HepG2 (cell line): ENCODE measurements around the gene NAIF1. TPM values are rescaled to one million over a fixed set of nuclear protein-coding genes. Genes with fewer than 3 reads are reported as not detected.
A peak's percentile ranks its signal among the peaks of the same experiment; 100 is the strongest.

Experiments
- ATAC-seq: fragments of 200-7000 bp; cut with Tn5 transposase; 3 replicates; pipeline ENCODE4 v1.9.1; 2020; ENCODE audit warnings: mild to moderate bottlenecking, moderate library complexity
- BruUV-seq: library from RNA; stranded (reverse); fragments of 400-500 nt; replicated peaks from 2 replicates; lab custom pipeline; 2021; lab: Mats Ljungman, UMichigan
- CTCF ChIA-PET: fragments of 300-600 bp; formaldehyde crosslinking; extraction: SDS; loops from one replicate; lab custom pipeline; 2021; ENCODE audit warnings: low total read pairs, inconsistent platforms, low intra/inter-chr PET ratio; lab: Yijun Ruan, JAX
- POLR2A ChIA-PET: fragments of 350-600 bp; sonication (Branson Sonifier 250); formaldehyde crosslinking; loops from one replicate; lab custom pipeline; 2020; ENCODE audit warnings: antibody characterized with exemption, inconsistent platforms; lab: Yijun Ruan, JAX
- DNase-seq: peaks from one replicate; pipeline ENCODE4 v3.0.0-alpha.2; 2015; ENCODE audit warnings: low spot score
- FAIRE-seq: peaks from 3 replicates; lab custom pipeline; 2011; peaks lifted over from hg19 to GRCh38; lab: Jason Lieb, UNC
- H2AFZ ChIP-seq: one replicate; pipeline ENCODE4 v1.6.1; 2011; ENCODE audit warnings: low read length, inconsistent platforms
- H3K27ac ChIP-seq: fragments of 300-600 bp; 3 replicates; pipeline ENCODE4 v1.8.0; 2011; ENCODE audit warnings: mixed run types, mild to moderate bottlenecking, mixed read lengths, low read length, inconsistent platforms; ENCODE audit not compliant: insufficient read depth; ENCODE audit errors: extremely low read length
- H3K27me3 ChIP-seq, 2 experiments: fragments of 200-600 bp in 1 of 2; 2 replicates in 1 of 2; 3 replicates in 1 of 2; pipeline versions ENCODE4 v1.6.0 to v1.8.0; 2011; ENCODE audit warnings: low read length in 2 of 2, mild to moderate bottlenecking in 2 of 2, moderate library complexity in 2 of 2, inconsistent platforms in 1 of 2; ENCODE audit not compliant: insufficient read depth in 2 of 2, control insufficient read depth in 1 of 2
- H3K36me3 ChIP-seq, 2 experiments: fragments of 200-600 bp in 1 of 2; replicated peaks in 1 of 2; 2 replicates in 1 of 2; 3 replicates in 1 of 2; pipeline versions ENCODE4 v1.5.1 to v1.8.0; 2011; ENCODE audit warnings: low read length in 2 of 2, inconsistent platforms in 1 of 2; ENCODE audit not compliant: insufficient read depth in 2 of 2, control insufficient read depth in 1 of 2
- H3K4me1 ChIP-seq: 2 replicates; pipeline ENCODE4 v1.5.1; 2012; ENCODE audit warnings: low read length, inconsistent platforms; ENCODE audit not compliant: insufficient read depth
- H3K4me2 ChIP-seq: 2 replicates; pipeline ENCODE4 v1.6.0; 2011; ENCODE audit warnings: low read depth, low read length, inconsistent platforms
- H3K4me3 ChIP-seq, 3 experiments: fragments of 200-600 bp in 1 of 3; sonication (generic), shearing (Covaris generic) in 1 of 3; replicated peaks in 1 of 3; 2 replicates each; pipeline ENCODE4 v1.5.1; 2011 to 2016; ENCODE audit warnings: low read length in 3 of 3, inconsistent platforms in 2 of 3, low read depth in 2 of 3, mild to moderate bottlenecking in 2 of 3, control low read depth in 1 of 3, mixed read lengths in 1 of 3; ENCODE audit not compliant: insufficient read depth in 1 of 3
- H3K79me2 ChIP-seq: one replicate; pipeline ENCODE4 v1.6.1; 2011; ENCODE audit warnings: low read length, inconsistent platforms; ENCODE audit not compliant: insufficient read depth
- H3K9ac ChIP-seq: 2 replicates; pipeline ENCODE4 v1.6.0; 2011; ENCODE audit warnings: mild to moderate bottlenecking, low read depth, low read length, inconsistent platforms; ENCODE audit not compliant: insufficient read depth
- H3K9me3 ChIP-seq: 2 replicates; pipeline ENCODE4 v1.5.1; 2012; ENCODE audit warnings: mild to moderate bottlenecking, low read length
- H4K20me1 ChIP-seq: 2 replicates; pipeline ENCODE4 v1.6.0; 2011; ENCODE audit warnings: inconsistent platforms, mild to moderate bottlenecking, low read length, moderate library complexity; ENCODE audit not compliant: insufficient read depth
- ARID2 ChIP-seq: sonication (generic); formaldehyde crosslinking; IDR thresholded peaks from 2 replicates; pipeline ENCODE4 v1.8.1; 2022; ENCODE audit warnings: mild to moderate bottlenecking, missing genetic modification reagents, borderline replicate concordance
- ATF7 ChIP-seq, 2 experiments: fragments of 450-650 bp in 1 of 2; sonication (generic) in 1 of 2; formaldehyde crosslinking in 1 of 2; IDR thresholded peaks; 2 replicates each; pipeline versions ENCODE4 v1.4.0 to v1.6.1; 2016 to 2020; ENCODE audit warnings: antibody characterized with exemption in 1 of 2, mild to moderate bottlenecking in 1 of 2, missing genetic modification reagents in 1 of 2
- DBP ChIP-seq: sonication (generic); formaldehyde crosslinking; IDR thresholded peaks from 2 replicates; pipeline ENCODE4 v1.4.0; 2020; ENCODE audit warnings: missing genetic modification reagents; ENCODE audit errors: not compliant biosample characterization
- DDIT3 ChIP-seq: sonication (generic); formaldehyde crosslinking; IDR thresholded peaks from 2 replicates; pipeline ENCODE4 v1.4.0; 2020; ENCODE audit warnings: mild to moderate bottlenecking, missing genetic modification reagents
- ELF3 ChIP-seq: IDR thresholded peaks from 2 replicates; pipeline ENCODE4 v1.6.1; 2016; ENCODE audit warnings: missing genetic modification reagents, missing compliant biosample characterization
- PHF21A ChIP-seq: sonication (generic); formaldehyde crosslinking; IDR thresholded peaks from 2 replicates; pipeline ENCODE4 v1.5.0; 2020; ENCODE audit warnings: mild to moderate bottlenecking, missing genetic modification reagents
- ZBED4 ChIP-seq: sonication (generic); formaldehyde crosslinking; IDR thresholded peaks from 2 replicates; pipeline ENCODE4 v1.4.0; 2020; ENCODE audit warnings: missing genetic modification reagents, borderline replicate concordance
- ZFP82 ChIP-seq: sonication (generic); formaldehyde crosslinking; IDR thresholded peaks from 2 replicates; pipeline ENCODE4 v1.5.1; 2020; ENCODE audit warnings: mild to moderate bottlenecking, missing genetic modification reagents, borderline replicate concordance
- ZFYVE20 ChIP-seq: sonication (generic); formaldehyde crosslinking; IDR thresholded peaks from 2 replicates; pipeline ENCODE4 v1.8.0; 2023; ENCODE audit warnings: low read depth, mild to moderate bottlenecking, moderate library complexity, missing genetic modification reagents, borderline replicate concordance
- ZNF432 ChIP-seq: sonication (generic); formaldehyde crosslinking; IDR thresholded peaks from 2 replicates; pipeline ENCODE4 v1.5.0; 2020; ENCODE audit warnings: missing genetic modification reagents, mild to moderate bottlenecking, borderline replicate concordance
- ZNF652 ChIP-seq: IDR thresholded peaks from 2 replicates; pipeline ENCODE4 v1.6.1; 2016; ENCODE audit warnings: low read depth, borderline replicate concordance
- ZNF883 ChIP-seq: sonication (generic); formaldehyde crosslinking; IDR thresholded peaks from 2 replicates; pipeline ENCODE4 v1.5.1; 2020; ENCODE audit warnings: mild to moderate bottlenecking, missing genetic modification reagents; ENCODE audit errors: not compliant biosample characterization
- ZSCAN20 ChIP-seq: sonication (generic); formaldehyde crosslinking; IDR thresholded peaks from 2 replicates; pipeline ENCODE4 v1.4.0; 2020; ENCODE audit warnings: missing genetic modification reagents, mild to moderate bottlenecking, borderline replicate concordance
- WGBS: methylation state at CpG from one replicate; pipeline ENCODE4 v1.1.6; 2017; ENCODE audit warnings: low lambda C conversion rate; 5-methylcytosine and 5-hydroxymethylcytosine counted together
- in situ Hi-C: cut with HindIII; loops from 2 replicates; pipeline ENCODE4 v1.10.0; 2017; ENCODE audit warnings: low pct_unique_long_range_greater_than_20kb; ENCODE audit not compliant: extremely low pct_ligation_motif_present
- intact Hi-C: fragments of 100-400 bp; cut with micrococcal nuclease; formaldehyde crosslinking; loops from one replicate; pipeline ENCODE4 v1.10.0; 2022; ENCODE audit not compliant: unreplicated experiment
- polyA plus RNA-seq, 8 experiments: library from polyadenylated mRNA; depleted of rRNA in 3 of 8; stranded (reverse) in 7 of 8; unstranded in 1 of 8; fragments of >200 nt; fragmentation: Illumina TruSeq in 4 of 8; extraction: Trizol in 4 of 8; gene quantifications; 2 replicates each; pipeline versions ENCODE4 v1.2.1 to v1.2.3, GENCODE V29; 2011 to 2016; ENCODE audit warnings: low read depth in 4 of 8, missing spikeins in 1 of 8, mixed read lengths in 1 of 8; ENCODE audit not compliant: insufficient read depth in 1 of 8
- total RNA-seq, 5 experiments: library from RNA; depleted of rRNA; stranded (reverse); fragments of >200 nt; fragmentation: Illumina TruSeq; extraction: Trizol; gene quantifications; 2 replicates each; pipeline ENCODE4 v1.2.3, GENCODE V29; 2016; ENCODE audit warnings: low read depth in 1 of 5

Gene NAIF1
- total and polyA plus RNA-seq, 2 of the 13 experiments (the other 11 are each of a cell fraction or from before 2014, with no cell fraction given) = 6.0 to 6.9 TPM

GRCh38 chr9:128067645-128068385 lies 695 bp upstream of the NAIF1 start, which contains the start of gene SLC25A25:
Gene SLC25A25, plus strand, starts transcription at chr9:128068232. Its CDS starts 88 bp downstream, at chr9:128068320.
- H3K36me3 ChIP-seq = no peaks in the 10 kb centered on the region; a peak in 1 of 5 replicates
- no peaks in the 10 kb centered on the region for H3K9me3 ChIP-seq
- peaks cover 30% of the 10 kb centered on the region for H3K79me2 ChIP-seq
- peak within 1 kb of the TSS; percentile 98 for H3K27ac ChIP-seq
- H3K27me3 ChIP-seq = no peaks in the 10 kb centered on the region; a peak in 1 of 5 replicates
- FAIRE-seq (no peak), DNase-seq (peak; percentile 98), ATAC-seq (peak; percentile 83)
- H3K4me2 ChIP-seq = peak within 1 kb of the TSS; percentile 89
- H3K4me1 ChIP-seq = peaks cover 56% of the 10 kb centered on the region
- in situ Hi-C loops (no loop called here), intact Hi-C loops (loop anchor here (5.0 kb wide), 1 partner anchor 34 kb away; no protein-coding TSS in a partner anchor)
- under 1% methylated on average over 20 of the region's 67 CpGs for WGBS
- ChIA-PET CTCF (interaction anchor here (1.0 kb wide), 1 partner anchor 50 kb away, joined by 3 read pairs; no protein-coding TSS in a partner anchor), POLR2A (interaction anchor here (0.8 to 4.3 kb wide), 16 partner anchors 10 to 671 kb away, joined by 3 to 41 read pairs (median 4); no protein-coding TSS in a partner anchor)
- H2AFZ ChIP-seq = no peak within 1 kb of the TSS
- H3K4me3 ChIP-seq = peak within 1 kb of the TSS; percentile 78 to 88 (median 85)
- no TSS peak for BruUV-seq
- H3K9ac ChIP-seq = peak within 1 kb of the TSS; percentile 97
- no peaks in the 10 kb centered on the region for H4K20me1 ChIP-seq
- TF ChIP-seq ARID2 (CRISPR knock-in tag) (no peak), DBP (CRISPR knock-in tag) (no peak), ZBED4 (no peak), ELF3 (CRISPR knock-in tag) (no peak), DDIT3 (CRISPR knock-in tag) (no peak), ZSCAN20 (CRISPR knock-in tag) (no peak), ZNF432 (no peak), ZFYVE20 (CRISPR knock-in tag) (no peak), ZNF652 (no peak), ZFP82 (CRISPR knock-in tag) (no peak), ATF7 (IDR thresholded peaks at IDR 0.05) (no peak), ATF7 (CRISPR knock-in tag; IDR thresholded peaks at IDR 0.05) (no peak), PHF21A (CRISPR knock-in tag) (peak; percentile 54; the same call in 1 of the 2 replicates), ZNF883 (CRISPR knock-in tag) (no peak)
